Measurements from ENCODE around the gene BMPER.
A peak's percentile ranks its signal among the peaks of the same experiment; 100 is the strongest.

The BMPER gene

DNA sequence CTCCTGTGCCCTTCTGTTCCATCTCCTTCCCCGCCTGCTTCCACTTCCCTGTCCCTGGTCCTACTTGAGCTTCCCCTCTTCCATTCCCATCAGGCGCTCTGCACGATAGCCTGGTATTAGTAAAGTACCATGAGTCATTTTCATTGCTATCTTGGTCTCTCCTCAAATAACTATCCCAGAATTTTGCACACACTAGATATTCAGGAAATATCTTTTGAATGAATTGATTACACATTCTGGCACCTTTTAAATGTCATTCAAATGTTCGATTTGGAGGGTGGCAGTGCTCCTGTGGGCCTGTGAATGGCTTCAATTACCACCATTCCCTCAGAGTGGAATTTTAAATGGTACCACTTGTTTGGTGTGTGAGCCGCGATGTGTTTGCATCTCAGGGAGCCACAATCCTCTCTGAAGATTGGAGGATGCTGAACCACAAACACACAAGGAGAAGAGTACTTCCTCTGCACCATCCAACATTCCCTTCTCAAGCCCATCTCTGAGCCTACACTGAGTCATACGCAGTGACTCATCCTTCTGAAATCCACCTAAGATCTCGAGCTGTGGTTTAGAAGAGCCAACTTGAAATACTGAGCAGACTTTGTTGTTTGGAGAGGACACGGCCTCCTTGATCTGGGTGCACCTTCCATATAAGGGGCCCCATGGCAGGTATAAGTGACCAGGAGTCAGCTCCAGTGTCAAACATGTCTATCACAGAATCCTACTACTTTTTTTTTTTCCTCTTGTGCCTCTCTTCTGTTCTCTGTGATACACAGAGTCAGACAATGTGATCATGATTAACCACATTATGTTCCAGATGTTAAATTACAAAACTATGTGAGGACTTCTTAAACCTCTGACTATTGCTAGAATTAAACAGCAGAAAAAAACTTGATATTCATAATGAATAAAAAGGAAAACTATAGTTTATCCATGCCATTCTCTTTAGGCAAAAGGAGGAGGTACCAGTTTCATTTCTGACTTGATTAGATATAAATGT lies 81.9 kb downstream of the BMPER start:
- no peak overlapping the region for H3K4me3 ChIP-seq (ENCODE audit: low read length)
- peak; percentile 72 for DNase-seq (ENCODE audit: low read depth)

DNA sequence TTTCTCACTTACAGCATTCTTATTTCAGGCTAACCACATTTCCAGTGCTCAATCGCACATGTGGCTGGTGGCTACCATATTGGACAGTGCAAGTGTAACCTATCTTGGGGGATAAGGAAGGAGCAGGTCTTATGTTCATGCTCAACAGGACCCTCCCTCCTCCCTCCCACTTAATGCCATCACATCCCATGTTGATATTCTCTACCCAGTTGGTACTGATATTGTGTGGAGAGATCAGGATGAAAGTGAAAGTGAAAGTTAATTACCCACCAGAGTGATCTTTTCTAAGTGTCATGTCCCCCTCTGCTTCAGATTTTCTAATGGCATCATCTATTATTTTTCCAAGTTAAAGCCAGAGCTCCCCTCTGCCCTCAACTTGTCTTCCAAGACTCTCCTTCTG lies 91.6 kb downstream of the BMPER start:
- TF ChIP-seq CTCF (conservative IDR thresholded peaks at IDR 0.05; ENCODE audit: low read depth, low read length), result no peak

More for the DNA sequence above, 81.9 kb downstream of the BMPER start:
- no peak for TF ChIP-seq CTCF (conservative IDR thresholded peaks at IDR 0.05; ENCODE audit: low read depth, low read length)

DNA sequence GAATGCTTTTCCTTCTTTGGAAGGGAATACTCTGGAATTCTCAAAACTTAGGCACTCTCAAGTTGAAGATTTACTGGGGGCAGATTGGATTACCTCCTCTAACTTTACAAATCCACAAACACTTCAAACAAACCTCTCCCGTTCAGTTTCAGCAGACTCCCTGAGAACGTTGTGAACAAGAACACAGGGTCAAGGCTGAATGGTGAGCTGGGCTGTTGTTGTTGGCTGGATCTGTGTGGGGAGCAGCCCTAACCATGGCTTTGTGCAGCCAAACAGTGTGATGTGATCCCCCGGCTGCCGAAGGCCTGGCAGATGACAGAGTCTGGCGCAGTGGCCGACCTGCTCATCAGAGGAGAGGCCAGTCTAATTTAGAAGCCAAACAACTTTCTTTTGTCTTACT lies 93.1 kb downstream of the BMPER start:
- H3K4me3 ChIP-seq (ENCODE audit: low read length), result no peak overlapping the region
- DNase-seq (ENCODE audit: low read depth), result no peak
- no peak for TF ChIP-seq CTCF (conservative IDR thresholded peaks at IDR 0.05; ENCODE audit: low read depth, low read length)

More for the DNA sequence above, 91.6 kb downstream of the BMPER start:
- no peak for DNase-seq (ENCODE audit: low read depth)
- no peak overlapping the region for H3K4me3 ChIP-seq (ENCODE audit: low read length)

- DNase-seq (ENCODE audit: low read depth), result no peak
- no peak for TF ChIP-seq CTCF (conservative IDR thresholded peaks at IDR 0.05; ENCODE audit: low read depth, low read length)
Measured at GRCh38 chr7:34011017-34011695, 105.8 kb downstream of the BMPER start.

DNA sequence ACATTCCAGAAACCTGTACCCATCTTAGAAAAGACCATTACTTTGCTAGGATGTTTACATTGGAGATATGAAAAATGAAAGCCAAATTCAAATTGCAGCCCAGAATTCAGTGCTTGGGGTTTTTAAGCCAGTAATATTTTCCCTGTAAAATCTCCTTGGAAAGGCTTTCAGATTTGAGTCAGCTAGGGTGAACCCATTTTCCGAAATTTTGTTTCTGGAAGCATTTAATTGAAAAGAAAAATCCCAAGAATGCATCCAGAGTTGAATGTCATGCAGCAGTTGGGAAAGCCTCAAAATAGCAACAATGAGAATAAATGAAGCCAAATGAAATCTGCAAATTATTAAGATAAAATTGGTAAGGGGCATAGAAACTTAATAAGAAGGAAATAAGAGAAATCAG lies 106.4 kb downstream of the BMPER start:
- no peak for DNase-seq (ENCODE audit: low read depth)
- H3K4me3 ChIP-seq (ENCODE audit: low read length), result no peak overlapping the region
- TF ChIP-seq CTCF (conservative IDR thresholded peaks at IDR 0.05; ENCODE audit: low read depth, low read length), result no peak

More at GRCh38 chr7:34011017-34011695, 105.8 kb downstream of the BMPER start:
- H3K4me3 ChIP-seq (ENCODE audit: low read length), result no peak overlapping the region

DNA sequence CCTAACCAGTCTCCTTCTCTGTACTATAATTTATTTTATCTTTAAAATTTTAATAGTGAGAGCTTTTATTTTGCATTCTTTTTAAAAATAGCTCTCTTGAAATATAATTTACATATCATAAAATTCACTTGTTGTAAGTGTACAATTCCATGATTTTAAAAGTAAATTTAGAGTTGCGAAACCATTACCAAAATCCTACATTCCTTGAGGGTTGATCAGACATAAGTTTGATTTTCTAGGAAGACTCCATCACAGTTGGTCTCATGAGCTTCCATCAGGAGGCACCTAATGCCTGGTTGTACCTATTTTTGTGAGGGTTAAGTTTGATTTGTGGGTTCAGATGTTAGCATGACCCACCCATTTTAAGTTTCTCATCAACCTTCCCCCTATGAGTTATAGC lies 108.1 kb downstream of the BMPER start:
- no peak for TF ChIP-seq CTCF (conservative IDR thresholded peaks at IDR 0.05; ENCODE audit: low read depth, low read length)
- DNase-seq (ENCODE audit: low read depth), result no peak
- no peak overlapping the region for H3K4me3 ChIP-seq (ENCODE audit: low read length)

Data from retinal pigment epithelial cell (primary cell).